Activated T-cell treated with anti-CD3 and anti-CD28 coated beads, Interleukin-2, amount 50 U/mL, for 48 hours (primary cell): Measurements from ENCODE around the gene MRPS18A.

Source experiments
- DNase-seq, 2 experiments: peaks; one replicate each; pipeline ENCODE4 v3.0.0-alpha.2; 2020

MRPS18A gene

GRCh38 chr6:43687437-43688347 is at the start of gene MRPS18A:
Gene MRPS18A (minus strand): TSS chr6:43687791. CDS start chr6:43687779, 12 bp downstream.
- DNase-seq = peak; percentile 88

- no peak for DNase-seq
These were observed 49.3 kb upstream of the MRPS18A start for GRCh38 chr6:43736844-43737243.

GRCh38 chr6:43736211-43736786 is 48.7 kb upstream of the MRPS18A start:
- DNase-seq = no peak

- no peak for DNase-seq
These were observed 48.1 kb upstream of the MRPS18A start for GRCh38 chr6:43735642-43736199.

GRCh38 chr6:43734294-43734665 is 46.7 kb upstream of the MRPS18A start:
- DNase-seq = no peak

- DNase-seq = peak; percentile 49 to 54
These were observed 46.1 kb upstream of the MRPS18A start for GRCh38 chr6:43733471-43734293.

- DNase-seq = no peak
These were observed 43.0 kb upstream of the MRPS18A start for GRCh38 chr6:43730634-43731033.

GRCh38 chr6:43729537-43729936 is 41.9 kb upstream of the MRPS18A start:
- no peak for DNase-seq

- no peak for DNase-seq
These were observed 41.0 kb upstream of the MRPS18A start for GRCh38 chr6:43728586-43728985.

- no peak for DNase-seq
These were observed 40.0 kb upstream of the MRPS18A start for GRCh38 chr6:43727634-43728033.

- DNase-seq = no peak
These were observed 38.3 kb upstream of the MRPS18A start for GRCh38 chr6:43725643-43726580.

- DNase-seq = peak; percentile 85 to 87
These were observed 37.5 kb upstream of the MRPS18A start for GRCh38 chr6:43724914-43725642.

- peak in 1 of 2 experiments; percentile 40 for DNase-seq
These were observed 36.8 kb upstream of the MRPS18A start for GRCh38 chr6:43724354-43724753.

- peak; percentile 80 to 83 for DNase-seq
These were observed 36.2 kb upstream of the MRPS18A start for GRCh38 chr6:43723737-43724295.

- DNase-seq = no peak
These were observed 35.4 kb upstream of the MRPS18A start for GRCh38 chr6:43722920-43723545.

- DNase-seq = no peak
These were observed 33.4 kb upstream of the MRPS18A start for GRCh38 chr6:43720999-43721398.

- DNase-seq = no peak
These were observed 31.9 kb upstream of the MRPS18A start for GRCh38 chr6:43719511-43719910.

GRCh38 chr6:43718387-43719105 is 31.0 kb upstream of the MRPS18A start:
- no peak for DNase-seq

- no peak for DNase-seq
These were observed 30.2 kb upstream of the MRPS18A start for GRCh38 chr6:43717822-43718221.

- no peak for DNase-seq
These were observed 29.8 kb upstream of the MRPS18A start for GRCh38 chr6:43717389-43717788.
